ENCODE results near the gene VANGL1. TPM values are rescaled to one million over a fixed set of nuclear protein-coding genes. Genes with fewer than 3 reads are reported as not detected.

Gene VANGL1
- total RNA-seq, 3 donors from 2014 or later, result 15.6 to 21.7 (median 17.9) TPM

- Histone ChIP-seq H3K4me3 (no peak overlapping the region), H3K9me3 (no peaks in the 10 kb centered on the region), H3K4me1 (ENCODE audit: low read depth) (peaks cover 46% of the 10 kb centered on the region), H3K36me3 (ENCODE audit: low read depth) (no peaks in the 10 kb centered on the region)
- peak in 2 of 3 donors; percentile 45 to 67 for DNase-seq
- intact Hi-C loops (cut with DNase I, micrococcal nuclease), result no loop called here
- peak; percentile 47 for ATAC-seq
- no peak for TF ChIP-seq CTCF (IDR thresholded peaks at IDR 0.05)
Measured at GRCh38 chr1:115650961-115651360, 9.2 kb downstream of the VANGL1 start.

- peak; percentile 60 for ATAC-seq
- DNase-seq, result peak in 1 of 3 donors; percentile 37
- TF ChIP-seq CTCF (IDR thresholded peaks at IDR 0.05), result no peak
- Histone ChIP-seq H3K4me1 (ENCODE audit: low read depth) (peaks cover 43% of the 10 kb centered on the region), H3K36me3 (ENCODE audit: low read depth) (no peaks in the 10 kb centered on the region), H3K9me3 (no peaks in the 10 kb centered on the region), H3K4me3 (no peak overlapping the region)
- intact Hi-C loops (cut with DNase I, micrococcal nuclease), result no loop called here
Measured at GRCh38 chr1:115651391-115651790, 9.6 kb downstream of the VANGL1 start.

GRCh38 chr1:115652236-115652788 lies 10.5 kb downstream of the VANGL1 start:
- Histone ChIP-seq H3K36me3 (ENCODE audit: low read depth) (no peaks in the 10 kb centered on the region), H3K9me3 (no peaks in the 10 kb centered on the region), H3K4me1 (ENCODE audit: low read depth) (peaks cover 35% of the 10 kb centered on the region), H3K4me3 (no peak overlapping the region)
- DNase-seq, result no peak
- TF ChIP-seq CTCF (IDR thresholded peaks at IDR 0.05), result no peak
- intact Hi-C loops (cut with DNase I, micrococcal nuclease), result no loop called here
- ATAC-seq, result no peak

- DNase-seq (no peak), ATAC-seq (no peak)
- H3K4me3 ChIP-seq, result no peak overlapping the region
- H3K36me3 ChIP-seq (ENCODE audit: low read depth), result no peaks in the 10 kb centered on the region
- intact Hi-C loops (cut with DNase I, micrococcal nuclease), result no loop called here
- H3K4me1 ChIP-seq (ENCODE audit: low read depth), result peaks cover 18% of the 10 kb centered on the region
- H3K9me3 ChIP-seq, result no peaks in the 10 kb centered on the region
- TF ChIP-seq CTCF (IDR thresholded peaks at IDR 0.05), result no peak
Measured at GRCh38 chr1:115654125-115654524, 12.4 kb downstream of the VANGL1 start.

- H3K36me3 ChIP-seq (ENCODE audit: low read depth), result no peaks in the 10 kb centered on the region
- intact Hi-C loops (cut with DNase I, micrococcal nuclease), result no loop called here
- no peaks in the 10 kb centered on the region for H3K9me3 ChIP-seq
- no peak for ATAC-seq
- no peak overlapping the region for H3K4me3 ChIP-seq
- no peak for TF ChIP-seq CTCF (IDR thresholded peaks at IDR 0.05)
- H3K4me1 ChIP-seq (ENCODE audit: low read depth), result peaks cover 11% of the 10 kb centered on the region
- no peak for DNase-seq
Measured at GRCh38 chr1:115654663-115655305, 13.0 kb downstream of the VANGL1 start.

Measured in mucosa of descending colon (tissue), 3 donors.